GM21447 (cell line): ENCODE data around the gene DLG3.
"Not testable (repeated sequence)": the region's sequence is repeated elsewhere in the genome, so short reads cannot be mapped to it uniquely, and the experiment has no call there.

Source experiments
- ATAC-seq: cut with Tn5 transposase; IDR thresholded peaks from one replicate; pipeline ENCODE4 v1.9.1; 2021; ENCODE audit not compliant: unreplicated experiment

The DLG3 gene

DNA sequence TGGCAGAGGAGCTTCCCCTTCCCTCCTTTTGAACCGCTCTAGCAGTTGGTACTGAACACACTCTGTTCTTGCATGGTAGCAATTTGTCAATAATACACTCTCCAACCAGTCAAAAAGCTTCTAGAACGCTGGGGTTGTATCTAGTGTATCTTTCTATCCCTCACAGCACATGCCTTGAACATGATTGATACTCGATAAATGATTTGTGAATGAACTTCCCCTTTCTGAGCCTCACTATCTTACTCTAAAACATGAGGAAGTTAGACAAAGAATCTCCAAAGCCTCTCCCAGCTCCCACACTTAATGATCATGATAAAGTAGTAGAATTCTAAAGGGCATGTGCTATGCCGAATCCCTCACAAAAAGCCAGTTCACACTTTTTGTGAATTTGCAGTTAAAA, 64.4 kb downstream of the DLG3 start:
- no peak for ATAC-seq

DNA sequence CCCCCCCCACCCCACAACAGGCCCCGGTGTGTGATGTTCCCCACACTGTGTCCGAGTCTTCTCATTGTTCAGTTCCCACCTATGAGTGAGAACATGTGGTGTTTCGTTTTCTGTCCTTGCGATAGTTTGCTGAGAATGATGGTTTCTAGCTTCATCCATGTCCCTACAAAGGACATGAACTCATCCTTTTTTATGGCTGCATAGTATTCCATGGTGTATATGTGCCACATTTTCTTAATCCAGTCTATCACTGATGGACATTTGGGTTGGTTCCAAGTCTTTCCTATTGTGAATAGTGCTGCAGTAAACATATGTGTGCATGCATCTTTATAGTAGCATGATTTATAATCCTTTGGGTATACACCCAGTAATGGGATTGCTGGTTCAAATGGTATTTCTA, 70.6 kb downstream of the DLG3 start:
- not testable (repeated sequence) for ATAC-seq

GRCh38 chrX:70515692-70516091, 71.1 kb downstream of the DLG3 start:
- not testable (repeated sequence) for ATAC-seq

- no peak for ATAC-seq
Measured at GRCh38 chrX:70525733-70526132, 81.1 kb downstream of the DLG3 start.

GRCh38 chrX:70527053-70527452, 82.4 kb downstream of the DLG3 start:
- ATAC-seq, result no peak

- ATAC-seq, result no peak
Measured at GRCh38 chrX:70527610-70528345, 83.1 kb downstream of the DLG3 start.

GRCh38 chrX:70535198-70535597, 90.6 kb downstream of the DLG3 start:
- ATAC-seq, result no peak

DNA sequence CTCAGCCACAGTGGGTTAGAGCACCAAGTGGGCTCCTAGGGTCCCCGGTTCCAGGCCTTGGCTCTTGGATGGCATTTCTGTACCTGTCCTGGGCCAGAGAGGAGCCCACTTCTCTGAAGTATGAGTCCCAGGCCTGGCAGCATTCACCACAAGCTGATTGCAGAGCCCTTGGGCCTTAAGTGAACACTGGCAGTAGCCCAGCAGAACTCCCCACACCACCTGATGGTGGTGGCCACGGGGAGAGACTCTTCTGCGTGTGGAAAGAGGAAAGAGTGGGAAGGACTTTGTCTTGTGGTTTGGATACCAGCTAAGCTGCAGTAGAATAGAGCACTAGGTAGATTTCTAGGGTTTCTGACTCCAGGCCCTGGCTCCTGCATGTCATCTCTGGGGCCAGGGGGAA, 104.8 kb downstream of the DLG3 start:
- no peak for ATAC-seq

DNA sequence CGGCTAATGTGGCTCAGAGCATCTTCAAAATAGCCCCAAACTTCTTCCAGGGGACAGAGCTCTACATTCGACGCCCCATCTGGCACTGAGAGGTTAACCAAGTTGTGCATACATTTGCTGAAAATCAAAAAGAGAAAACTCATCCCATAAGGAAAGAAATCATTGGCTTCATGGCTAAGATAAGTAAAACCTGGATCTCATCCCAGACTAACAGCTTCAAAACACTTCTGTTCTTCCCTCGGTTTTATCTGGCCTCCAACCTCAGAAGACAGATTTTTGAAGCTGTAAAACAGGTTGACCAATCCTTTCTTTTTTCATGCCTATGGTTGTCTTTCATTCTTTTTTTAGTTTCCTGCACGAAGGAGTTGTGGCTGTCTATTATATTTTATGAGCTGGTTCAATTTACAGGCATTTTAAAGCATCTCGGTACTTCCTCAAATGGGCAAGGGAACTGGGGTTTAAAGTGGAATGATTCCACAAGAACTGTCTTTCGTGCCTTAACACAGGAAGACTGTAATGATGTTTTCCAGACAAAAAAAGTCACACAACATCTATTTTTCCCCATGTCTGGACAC, 107.6 kb downstream of the DLG3 start:
- ATAC-seq, result no peak

DNA sequence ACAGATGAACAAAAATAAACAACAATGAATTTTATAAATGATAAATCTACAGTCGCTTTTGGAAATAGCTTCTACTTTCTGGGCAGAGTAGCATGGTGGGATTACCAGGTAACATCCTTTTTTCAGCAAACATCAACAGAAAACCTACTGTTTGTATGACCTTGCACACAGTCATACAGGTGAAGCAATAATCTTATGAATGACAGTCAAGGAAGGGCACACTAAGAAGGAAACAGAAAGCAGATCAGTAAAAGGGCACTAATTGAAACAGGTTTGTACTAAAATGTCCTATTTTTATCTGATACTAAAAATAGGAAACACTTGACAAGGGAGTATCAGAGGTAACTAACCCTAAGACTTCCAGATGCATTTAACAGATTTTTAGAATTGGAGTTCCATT, 108.9 kb downstream of the DLG3 start:
- ATAC-seq, result peak; percentile 91

- no peak for ATAC-seq
Measured at GRCh38 chrX:70554081-70554480, 109.4 kb downstream of the DLG3 start.

DNA sequence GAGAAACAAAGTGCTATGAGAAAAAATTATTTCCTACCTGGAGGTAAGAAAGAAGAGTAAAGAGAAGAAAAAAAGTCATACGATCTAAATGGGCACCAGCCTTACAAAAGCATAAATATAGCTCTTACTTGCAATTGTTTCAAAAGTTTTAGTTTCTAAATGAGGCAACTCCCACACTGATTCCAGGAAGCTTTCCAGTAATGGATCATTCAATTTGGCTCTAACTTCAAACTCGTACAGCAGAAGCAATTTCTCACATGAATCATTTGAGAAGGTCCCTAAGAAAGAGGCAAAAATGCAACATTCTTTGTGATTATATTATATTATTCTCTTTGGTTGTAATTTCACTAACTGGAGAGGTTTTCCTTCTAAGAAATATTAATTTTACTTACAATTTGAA, 109.9 kb downstream of the DLG3 start:
- no peak for ATAC-seq

GRCh38 chrX:70554948-70555347, 110.3 kb downstream of the DLG3 start:
- ATAC-seq, result no peak
